ENCODE results near the gene WNT1. TPM values are rescaled to one million over a fixed set of nuclear protein-coding genes. Genes with fewer than 3 reads are reported as not detected.
A peak's percentile ranks its signal among the peaks of the same experiment; 100 is the strongest.

Gene WNT1
- total RNA-seq, 4 donors from 2014 or later, result not detected

- Histone ChIP-seq H3K27ac (no peak overlapping the region), H3K4me3 (no peak overlapping the region), H3K9me3 (no peaks in the 10 kb centered on the region), H3K36me3 (no peaks in the 10 kb centered on the region), H3K4me1 (peaks cover 15 to 19% of the 10 kb centered on the region in 2 donors), H3K27me3 (peaks cover 86 to 96% (median 94%) of the 10 kb centered on the region in 3 donors)
- intact Hi-C loops (cut with DNase I; ENCODE audit: low total_unique reads) (no loop called here), in situ Hi-C loops (cut with MboI; ENCODE audit: low sequenced_read_pairs in 4 of 4) (no loop called here)
- ATAC-seq (peak in 1 of 2 donors; percentile 30), DNase-seq (peak in 1 of 2 donors; percentile 39)
- TF ChIP-seq POLR2A (IDR thresholded peaks at IDR 0.05) (no peak), CTCF (IDR thresholded peaks at IDR 0.05 in 4 of 5, conservative IDR thresholded peaks at IDR 0.05 in 1 of 5) (peak in 4 of 5 experiments; percentile 27 to 45 (median 34))
Measured at GRCh38 chr12:48973941-48974673, 4.0 kb upstream of the WNT1 start.

- no peaks in the 10 kb centered on the region for H3K36me3 ChIP-seq
- in situ Hi-C loops (cut with MboI; ENCODE audit: low sequenced_read_pairs in 4 of 4), result loop anchor here in 1 of 4 donors (25.0 kb wide), 1 partner anchor 115 kb away; the partner anchor contains the start of genes DDX23 and RND1
- H3K4me3 ChIP-seq, result peak overlapping the region in 2 of 4 donors; percentile 50 to 60
- H3K27me3 ChIP-seq, result peaks cover 86 to 95% (median 94%) of the 10 kb centered on the region in 3 donors
- intact Hi-C loops (cut with DNase I; ENCODE audit: low total_unique reads), result no loop called here
- ATAC-seq (no peak), DNase-seq (no peak)
- no peaks in the 10 kb centered on the region for H3K9me3 ChIP-seq
- H3K4me1 ChIP-seq, result peaks cover 30 to 33% of the 10 kb centered on the region in 2 donors
- TF ChIP-seq CTCF (IDR thresholded peaks at IDR 0.05 in 4 of 5, conservative IDR thresholded peaks at IDR 0.05 in 1 of 5) (peak; percentile 53 to 75 (median 62)), POLR2A (IDR thresholded peaks at IDR 0.05) (no peak)
- H3K27ac ChIP-seq, result no peak overlapping the region
Measured at GRCh38 chr12:48977290-48978281, 536 bp upstream of the WNT1 start.

GRCh38 chr12:48978741-48979601 is 849 bp downstream of the WNT1 start:
- Histone ChIP-seq H3K9me3 (no peaks in the 10 kb centered on the region), H3K27ac (no peak overlapping the region), H3K4me1 (peaks cover 30 to 33% of the 10 kb centered on the region in 2 donors), H3K36me3 (no peaks in the 10 kb centered on the region), H3K4me3 (peak overlapping the region; percentile 37 to 60 (median 48)), H3K27me3 (peaks cover 79 to 89% (median 84%) of the 10 kb centered on the region in 3 donors)
- no peak for TF ChIP-seq CTCF (IDR thresholded peaks at IDR 0.05 in 4 of 5, conservative IDR thresholded peaks at IDR 0.05 in 1 of 5)
- no peak for TF ChIP-seq POLR2A (IDR thresholded peaks at IDR 0.05)
- in situ Hi-C loops (cut with MboI; ENCODE audit: low sequenced_read_pairs in 4 of 4), result loop anchor here in 1 of 4 donors (25.0 kb wide), 1 partner anchor 117 kb away; the partner anchor contains the start of genes DDX23 and RND1
- intact Hi-C loops (cut with DNase I; ENCODE audit: low total_unique reads), result no loop called here
- no peak for DNase-seq
- ATAC-seq, result no peak
